ENCODE results near the gene RAD50. TPM values are rescaled to one million over a fixed set of nuclear protein-coding genes. Genes with fewer than 3 reads are reported as not detected.
A peak's percentile ranks its signal among the peaks of the same experiment; 100 is the strongest.

RAD50 gene
- total RNA-seq, 4 donors from 2014 or later, result 35.8 to 47.5 (median 41.3) TPM

- H3K27me3 ChIP-seq, result no peaks in the 10 kb centered on the region
- TF ChIP-seq POLR2A (IDR thresholded peaks at IDR 0.05), result no peak
- no peak for TF ChIP-seq POLR2AphosphoS5 (IDR thresholded peaks at IDR 0.05)
- TF ChIP-seq EP300 (IDR thresholded peaks at IDR 0.05; ENCODE audit: low read depth), result no peak
- TF ChIP-seq CTCF (IDR thresholded peaks at IDR 0.05), result no peak
- no peak for DNase-seq
- peaks cover 0 to 5% of the 10 kb centered on the region in 2 donors for H3K9me3 ChIP-seq
- in situ Hi-C loops (cut with MboI; ENCODE audit: low pct_ligation_motif_present in 1 of 4, low pct_unique_long_range_greater_than_20kb in 1 of 4, low sequenced_read_pairs in 3 of 4), result loop anchor here in 1 of 4 donors (25.0 kb wide), 1 partner anchor 263 kb away; the partner anchor contains the start of gene PDLIM4
- H3K27ac ChIP-seq, result no peak overlapping the region
- peaks cover 0 to 7% (median 0%) of the 10 kb centered on the region in 4 donors for H3K4me1 ChIP-seq
- H3K36me3 ChIP-seq, result no peaks in the 10 kb centered on the region
- intact Hi-C loops (cut with DNase I; ENCODE audit: low total_unique reads), result no loop called here
- H3K4me3 ChIP-seq, result no peak overlapping the region
These were observed 31.5 kb upstream of the RAD50 start for GRCh38 chr5:132525299-132525724.

GRCh38 chr5:132526290-132526973 is 30.3 kb upstream of the RAD50 start:
- peaks cover 0 to 7% (median 0%) of the 10 kb centered on the region in 4 donors for H3K4me1 ChIP-seq
- in situ Hi-C loops (cut with MboI; ENCODE audit: low pct_ligation_motif_present in 1 of 4, low pct_unique_long_range_greater_than_20kb in 1 of 4, low sequenced_read_pairs in 3 of 4), result loop anchor here in 1 of 4 donors (25.0 kb wide), 1 partner anchor 264 kb away; the partner anchor contains the start of gene PDLIM4
- DNase-seq, result peak; percentile 17
- H3K27ac ChIP-seq, result no peak overlapping the region
- H3K27me3 ChIP-seq, result no peaks in the 10 kb centered on the region
- TF ChIP-seq CTCF (IDR thresholded peaks at IDR 0.05) (peak; percentile 83 to 91 (median 88)), POLR2A (IDR thresholded peaks at IDR 0.05) (no peak), POLR2AphosphoS5 (IDR thresholded peaks at IDR 0.05) (no peak)
- H3K9me3 ChIP-seq, result peaks cover 0 to 2% of the 10 kb centered on the region in 2 donors
- H3K36me3 ChIP-seq, result no peaks in the 10 kb centered on the region
- no peak overlapping the region for H3K4me3 ChIP-seq
- intact Hi-C loops (cut with DNase I; ENCODE audit: low total_unique reads), result no loop called here
- WGBS, 2 donors (ENCODE audit: low coverage in 1 of 2), result 41% methylated on average over 11 of the region's 11 CpGs; no CpG with 5 or more reads in 1 of the 2 donors

- no peaks in the 10 kb centered on the region for H3K36me3 ChIP-seq
- intact Hi-C loops (cut with DNase I; ENCODE audit: low total_unique reads), result no loop called here
- WGBS, 2 donors (ENCODE audit: low coverage in 1 of 2), result 64 to 100% methylated on average over 3 to 8 of the region's 8 CpGs
- in situ Hi-C loops (cut with MboI; ENCODE audit: low pct_ligation_motif_present in 1 of 4, low pct_unique_long_range_greater_than_20kb in 1 of 4, low sequenced_read_pairs in 3 of 4), result loop anchor here in 1 of 4 donors (25.0 kb wide), 1 partner anchor 265 kb away; the partner anchor contains the start of gene PDLIM4
- H3K9me3 ChIP-seq, result no peaks in the 10 kb centered on the region
- no peak overlapping the region for H3K27ac ChIP-seq
- peaks cover 0 to 7% (median 0%) of the 10 kb centered on the region in 4 donors for H3K4me1 ChIP-seq
- DNase-seq, result no peak
- no peaks in the 10 kb centered on the region for H3K27me3 ChIP-seq
- no peak for TF ChIP-seq POLR2AphosphoS5 (IDR thresholded peaks at IDR 0.05)
- TF ChIP-seq CTCF (IDR thresholded peaks at IDR 0.05), result peak in 1 of 5 experiments; percentile 6
- no peak overlapping the region for H3K4me3 ChIP-seq
These were observed 29.7 kb upstream of the RAD50 start for GRCh38 chr5:132526974-132527564.

- H3K4me1 ChIP-seq, result peaks cover 0 to 7% (median 0%) of the 10 kb centered on the region in 4 donors
- no peak for TF ChIP-seq POLR2AphosphoS5 (IDR thresholded peaks at IDR 0.05)
- no peak for TF ChIP-seq EP300 (IDR thresholded peaks at IDR 0.05; ENCODE audit: low read depth)
- no peak for TF ChIP-seq CTCF (IDR thresholded peaks at IDR 0.05)
- no peak for TF ChIP-seq POLR2A (IDR thresholded peaks at IDR 0.05)
- H3K4me3 ChIP-seq, result no peak overlapping the region
- no peak for DNase-seq
- WGBS, 2 donors (ENCODE audit: low coverage in 1 of 2), result 97 to 100% methylated on average over 2 of the region's 2 CpGs
- H3K36me3 ChIP-seq, result no peaks in the 10 kb centered on the region
- intact Hi-C loops (cut with DNase I; ENCODE audit: low total_unique reads), result no loop called here
- H3K27me3 ChIP-seq, result no peaks in the 10 kb centered on the region
- in situ Hi-C loops (cut with MboI; ENCODE audit: low pct_ligation_motif_present in 1 of 4, low pct_unique_long_range_greater_than_20kb in 1 of 4, low sequenced_read_pairs in 3 of 4), result loop anchor here in 1 of 4 donors (25.0 kb wide), 1 partner anchor 266 kb away; the partner anchor contains the start of gene PDLIM4
- no peaks in the 10 kb centered on the region for H3K9me3 ChIP-seq
- H3K27ac ChIP-seq, result no peak overlapping the region
These were observed 28.8 kb upstream of the RAD50 start for GRCh38 chr5:132528021-132528420.
